ENCODE measurements around the gene DYNLRB2. TPM values are rescaled to one million over a fixed set of nuclear protein-coding genes. Genes with fewer than 3 reads are reported as not detected.

The DYNLRB2 gene
- total and polyA plus RNA-seq, 9 of the 15 experiments (the other 6 are each of a cell fraction or from before 2014, with no cell fraction given), result not detected

GRCh38 chr16:80547145-80547544 is 6.4 kb downstream of the DYNLRB2 start:
- FAIRE-seq (no peak), ATAC-seq (no peak), DNase-seq (ENCODE audit: extremely low read depth in 1 of 4, low spot score in 3 of 4) (no peak)
- Histone ChIP-seq H3K4me2 (ENCODE audit: insufficient read depth, low read length) (no peak overlapping the region), H4K20me1 (replicated peaks; ENCODE audit: control insufficient read depth, insufficient read depth, low read length) (no peaks in the 10 kb centered on the region), H3K4me3 (no peak overlapping the region), H2AFZ (ENCODE audit: low read depth, low read length) (no peak overlapping the region), H3K4me1 (replicated peaks in 1 of 2; ENCODE audit: control insufficient read depth in 2 of 2, insufficient read depth in 2 of 2, low read length in 2 of 2) (no peaks in the 10 kb centered on the region), H3K9ac (ENCODE audit: insufficient read depth in 1 of 2, low read depth in 2 of 2, low read length in 2 of 2) (no peak overlapping the region), H3K9me3 (replicated peaks; ENCODE audit: control insufficient read depth, insufficient read depth, low read depth, low read length) (no peaks in the 10 kb centered on the region), H3K9me1 (ENCODE audit: control insufficient read depth, insufficient read depth, low read length) (no peaks in the 10 kb centered on the region), H3K27me3 (ENCODE audit: control insufficient read depth in 2 of 2, insufficient read depth in 2 of 2, low read length in 2 of 2) (peaks cover 0 to 3% of the 10 kb centered on the region in 2 experiments; a peak in 2 of 5 replicates), H3K27ac (ENCODE audit: extremely low read depth, low read depth, low read length) (no peak overlapping the region), H3K36me3 (ENCODE audit: control insufficient read depth, insufficient read depth, low read length) (no peaks in the 10 kb centered on the region), H3K79me2 (ENCODE audit: control insufficient read depth, insufficient read depth, low read length) (no peaks in the 10 kb centered on the region)
- intact Hi-C loops (cut with micrococcal nuclease), result no loop called here
- ChIA-PET POLR2A (no interaction called here), CTCF (ENCODE audit: low intra/inter-chr PET ratio) (no interaction called here)
- TF ChIP-seq KDM4B (IDR thresholded peaks at IDR 0.05; ENCODE audit: borderline replicate concordance in 2 of 2, low read depth in 1 of 2), result no peak
- TF ChIP-seq E2F5 (CRISPR knock-in tag; IDR thresholded peaks at IDR 0.05), result no peak
- no peak for TF ChIP-seq ARID2 (IDR thresholded peaks at IDR 0.05)
- no peak for TF ChIP-seq ZNF316 (IDR thresholded peaks at IDR 0.05)
- TF ChIP-seq ZEB2 (IDR thresholded peaks at IDR 0.05), result no peak
- no peak for TF ChIP-seq THRAP3 (IDR thresholded peaks at IDR 0.05; ENCODE audit: borderline replicate concordance)
- no peak for TF ChIP-seq PCBP1 (IDR thresholded peaks at IDR 0.05; ENCODE audit: low read depth, low read length, poor library complexity, severe bottlenecking)
- TF ChIP-seq ZNF232 (CRISPR knock-in tag; IDR thresholded peaks at IDR 0.05), result no peak
- TF ChIP-seq KAT2B (IDR thresholded peaks at IDR 0.05; ENCODE audit: low read depth, low read length), result no peak
- TF ChIP-seq NR2C2 (CRISPR knock-in tag; IDR thresholded peaks at IDR 0.05), result no peak
- TF ChIP-seq NR2C2 (tag; IDR thresholded peaks at IDR 0.05), result no peak
- no peak for TF ChIP-seq ZNF311 (CRISPR knock-in tag; IDR thresholded peaks at IDR 0.05)
- no peak for TF ChIP-seq PTTG1 (tag; IDR thresholded peaks at IDR 0.05; ENCODE audit: low read depth)
- no peak for TF ChIP-seq POLR2H (tag; IDR thresholded peaks at IDR 0.05; ENCODE audit: low read depth)
- TF ChIP-seq TAL1 (IDR thresholded peaks at IDR 0.05), result no peak
- no peak for TF ChIP-seq ZFX (CRISPR knock-in tag; IDR thresholded peaks at IDR 0.05)
- TF ChIP-seq THRA (IDR thresholded peaks at IDR 0.05), result no peak
- in situ Hi-C loops (cut with MboI), result loop anchor here (25.0 kb wide), 1 partner anchor 1190 kb away; no protein-coding TSS in a partner anchor
- WGBS (ENCODE audit: insufficient coverage, low coverage, missing lambda C conversion rate), result 2% methylated on average over 2 of the region's 2 CpGs
- BruUV-seq (replicated peaks), result no TSS peak
